Gastrocnemius medialis (tissue), 4 donors: ENCODE measurements around the gene GALNT5.

ENCODE experiments used
- POLR2A ChIP-seq, 2 donors: fragments of 450-650 bp; IDR thresholded peaks; one replicate each; pipeline ENCODE4 v1.6.1; 2017; ENCODE audit warnings: antibody characterized with exemption in 2 of 2, mild to moderate bottlenecking in 2 of 2, moderate library complexity in 2 of 2
- TF ChIP-seq, protein P1 (sequence below), 5 experiments: fragments of 450-650 bp in 3 of 5; fragments of 200-600 bp in 2 of 5; sonication (generic) in 2 of 5; IDR thresholded peaks in 4 of 5; conservative IDR thresholded peaks in 1 of 5; 1 replicate in 4 of 5; 2 replicates in 1 of 5; pipeline ENCODE4 v1.5.1; 2016 to 2019; ENCODE audit warnings: antibody characterized with exemption in 5 of 5, mild to moderate bottlenecking in 3 of 5, moderate library complexity in 3 of 5

- TF ChIP-seq, protein P1, sequence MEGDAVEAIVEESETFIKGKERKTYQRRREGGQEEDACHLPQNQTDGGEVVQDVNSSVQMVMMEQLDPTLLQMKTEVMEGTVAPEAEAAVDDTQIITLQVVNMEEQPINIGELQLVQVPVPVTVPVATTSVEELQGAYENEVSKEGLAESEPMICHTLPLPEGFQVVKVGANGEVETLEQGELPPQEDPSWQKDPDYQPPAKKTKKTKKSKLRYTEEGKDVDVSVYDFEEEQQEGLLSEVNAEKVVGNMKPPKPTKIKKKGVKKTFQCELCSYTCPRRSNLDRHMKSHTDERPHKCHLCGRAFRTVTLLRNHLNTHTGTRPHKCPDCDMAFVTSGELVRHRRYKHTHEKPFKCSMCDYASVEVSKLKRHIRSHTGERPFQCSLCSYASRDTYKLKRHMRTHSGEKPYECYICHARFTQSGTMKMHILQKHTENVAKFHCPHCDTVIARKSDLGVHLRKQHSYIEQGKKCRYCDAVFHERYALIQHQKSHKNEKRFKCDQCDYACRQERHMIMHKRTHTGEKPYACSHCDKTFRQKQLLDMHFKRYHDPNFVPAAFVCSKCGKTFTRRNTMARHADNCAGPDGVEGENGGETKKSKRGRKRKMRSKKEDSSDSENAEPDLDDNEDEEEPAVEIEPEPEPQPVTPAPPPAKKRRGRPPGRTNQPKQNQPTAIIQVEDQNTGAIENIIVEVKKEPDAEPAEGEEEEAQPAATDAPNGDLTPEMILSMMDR (IDR thresholded peaks at IDR 0.05 in 4 of 5, conservative IDR thresholded peaks at IDR 0.05 in 1 of 5): peak in 2 of 5 experiments; percentile 61 to 69
- no peak for TF ChIP-seq POLR2A (IDR thresholded peaks at IDR 0.05)
These were observed 45.1 kb downstream of the GALNT5 start for GRCh38 chr2:157302492-157303099.
